ENCODE measurements around the gene DGKE. TPM values are rescaled to one million over a fixed set of nuclear protein-coding genes. Genes with fewer than 3 reads are reported as not detected.

The DGKE gene
- total and polyA plus RNA-seq, 2 of the 13 experiments (the other 11 are each of a cell fraction or from before 2014, with no cell fraction given): 3.2 to 5.3 TPM

DNA sequence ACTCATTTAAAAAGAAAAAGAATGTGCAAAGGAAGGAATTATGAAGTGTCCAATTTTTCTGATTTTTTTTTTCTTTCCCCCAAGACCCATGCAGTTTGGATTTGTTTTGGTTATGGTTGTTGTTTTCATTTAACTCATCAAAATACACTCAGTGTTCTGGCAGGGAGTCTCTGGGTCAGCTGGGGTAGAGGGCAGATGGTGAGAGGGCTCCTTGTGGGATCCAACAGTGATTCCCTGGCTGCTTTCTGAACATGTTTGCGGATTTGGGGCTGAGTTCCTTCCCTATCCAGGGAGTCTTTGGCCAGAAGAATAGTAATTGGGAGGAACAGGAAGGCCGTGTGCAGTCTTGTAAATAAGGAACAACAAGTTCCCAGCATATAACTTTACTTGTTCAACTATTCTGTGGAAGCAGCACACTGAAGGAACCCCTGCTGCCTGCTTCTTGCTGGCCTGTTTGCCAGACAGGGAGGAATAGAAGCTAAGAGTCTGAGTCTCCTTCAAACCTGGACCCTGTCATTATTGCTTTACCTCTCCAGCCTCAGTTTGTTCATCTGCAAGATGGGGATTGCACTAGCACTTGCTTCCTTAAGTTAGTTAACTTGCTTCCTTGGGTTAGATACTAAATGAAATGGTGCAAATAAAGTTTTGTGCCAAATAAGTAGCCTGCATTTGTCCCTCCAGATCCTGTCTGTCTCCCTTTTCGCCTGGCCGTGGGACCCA, 32.3 kb upstream of the DGKE start:
- 26% methylated on average over 4 of the region's 4 CpGs for WGBS (ENCODE audit: low lambda C conversion rate)
- Histone ChIP-seq H3K27ac (ENCODE audit: extremely low read length, insufficient read depth, low read length) (no peak overlapping the region), H3K9ac (ENCODE audit: insufficient read depth, low read depth, low read length) (no peak overlapping the region), H3K27me3 (ENCODE audit: control insufficient read depth in 1 of 2, insufficient read depth in 2 of 2, low read length in 2 of 2) (peaks cover 3 to 36% of the 10 kb centered on the region in 2 experiments; a peak in 3 of 5 replicates), H4K20me1 (ENCODE audit: insufficient read depth, low read length) (no peaks in the 10 kb centered on the region), H3K9me3 (ENCODE audit: low read length) (no peaks in the 10 kb centered on the region), H3K4me1 (ENCODE audit: insufficient read depth, low read length) (peaks cover 4% of the 10 kb centered on the region), H3K79me2 (ENCODE audit: insufficient read depth, low read length) (no peaks in the 10 kb centered on the region), H3K36me3 (replicated peaks in 1 of 2; ENCODE audit: control insufficient read depth in 1 of 2, insufficient read depth in 2 of 2, low read length in 2 of 2) (no peaks in the 10 kb centered on the region), H3K4me2 (ENCODE audit: low read depth, low read length) (no peak overlapping the region), H2AFZ (ENCODE audit: low read length) (no peak overlapping the region), H3K4me3 (replicated peaks in 1 of 3; ENCODE audit: insufficient read depth in 1 of 3, low read depth in 2 of 3, low read length in 3 of 3) (no peak overlapping the region)
- no TSS peak for BruUV-seq (replicated peaks)
- in situ Hi-C loops (cut with HindIII; ENCODE audit: extremely low pct_ligation_motif_present, low pct_unique_long_range_greater_than_20kb) (no loop called here), intact Hi-C loops (cut with micrococcal nuclease; ENCODE audit: unreplicated experiment) (no loop called here)
- ChIA-PET CTCF (ENCODE audit: low intra/inter-chr PET ratio, low total read pairs) (no interaction called here), POLR2A (no interaction called here)
- no peak for ATAC-seq
- FAIRE-seq: no peak
- TF ChIP-seq ZNF790 (CRISPR knock-in tag; IDR thresholded peaks at IDR 0.05; ENCODE audit: borderline replicate concordance) (no peak), ZNF629 (CRISPR knock-in tag; conservative IDR thresholded peaks at IDR 0.05) (peak; percentile 73), THYN1 (CRISPR knock-in tag; IDR thresholded peaks at IDR 0.05; ENCODE audit: borderline replicate concordance, low read depth) (no peak), ZFP41 (CRISPR knock-in tag; IDR thresholded peaks at IDR 0.05; ENCODE audit: borderline replicate concordance) (no peak), SATB2 (CRISPR knock-in tag; IDR thresholded peaks at IDR 0.05) (no peak)
- TF ChIP-seq, protein P1, sequence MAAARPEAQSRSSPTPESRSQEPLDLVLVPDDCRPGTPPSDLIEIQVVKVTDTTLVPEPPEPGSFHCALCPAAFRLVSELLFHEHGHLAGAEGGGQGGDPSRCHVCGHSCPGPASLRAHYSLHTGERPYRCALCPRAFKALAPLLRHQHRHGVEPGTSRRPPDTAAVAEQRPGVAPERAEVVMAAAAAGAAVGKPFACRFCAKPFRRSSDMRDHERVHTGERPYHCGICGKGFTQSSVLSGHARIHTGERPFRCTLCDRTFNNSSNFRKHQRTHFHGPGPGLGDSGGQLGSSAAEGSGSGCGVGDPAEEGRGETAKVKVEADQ (CRISPR knock-in tag; IDR thresholded peaks at IDR 0.05; ENCODE audit: borderline replicate concordance): no peak
- no peak for DNase-seq (ENCODE audit: low spot score)

GRCh38 chr17:56803071-56803470, 30.9 kb upstream of the DGKE start:
- Histone ChIP-seq H3K4me3 (replicated peaks in 1 of 3; ENCODE audit: insufficient read depth in 1 of 3, low read depth in 2 of 3, low read length in 3 of 3) (no peak overlapping the region), H3K36me3 (replicated peaks in 1 of 2; ENCODE audit: control insufficient read depth in 1 of 2, insufficient read depth in 2 of 2, low read length in 2 of 2) (no peaks in the 10 kb centered on the region), H3K79me2 (ENCODE audit: insufficient read depth, low read length) (no peaks in the 10 kb centered on the region), H3K4me1 (ENCODE audit: insufficient read depth, low read length) (peaks cover 14% of the 10 kb centered on the region), H2AFZ (ENCODE audit: low read length) (no peak overlapping the region), H3K27me3 (ENCODE audit: control insufficient read depth in 1 of 2, insufficient read depth in 2 of 2, low read length in 2 of 2) (peaks cover 0 to 26% of the 10 kb centered on the region in 2 experiments; a peak in 1 of 5 replicates), H3K9me3 (ENCODE audit: low read length) (no peaks in the 10 kb centered on the region), H3K4me2 (ENCODE audit: low read depth, low read length) (no peak overlapping the region), H3K27ac (ENCODE audit: extremely low read length, insufficient read depth, low read length) (no peak overlapping the region), H3K9ac (ENCODE audit: insufficient read depth, low read depth, low read length) (no peak overlapping the region), H4K20me1 (ENCODE audit: insufficient read depth, low read length) (no peaks in the 10 kb centered on the region)
- intact Hi-C loops (cut with micrococcal nuclease; ENCODE audit: unreplicated experiment): no loop called here
- ChIA-PET CTCF (ENCODE audit: low intra/inter-chr PET ratio, low total read pairs) (no interaction called here), POLR2A (no interaction called here)
- BruUV-seq (replicated peaks): no TSS peak
- FAIRE-seq (no peak), ATAC-seq (no peak), DNase-seq (ENCODE audit: low spot score) (no peak)
- in situ Hi-C loops (cut with HindIII; ENCODE audit: extremely low pct_ligation_motif_present, low pct_unique_long_range_greater_than_20kb): no loop called here
- WGBS (ENCODE audit: low lambda C conversion rate): 20% methylated on average over 1 of the region's 1 CpG
- TF ChIP-seq ZNF747 (CRISPR knock-in tag; IDR thresholded peaks at IDR 0.05; ENCODE audit: borderline replicate concordance): no peak
- TF ChIP-seq KDM6A (CRISPR knock-in tag; IDR thresholded peaks at IDR 0.05; ENCODE audit: low read depth): no peak
- TF ChIP-seq SKI (IDR thresholded peaks at IDR 0.05; ENCODE audit: partially characterized antibody): no peak
- TF ChIP-seq, protein P2, sequence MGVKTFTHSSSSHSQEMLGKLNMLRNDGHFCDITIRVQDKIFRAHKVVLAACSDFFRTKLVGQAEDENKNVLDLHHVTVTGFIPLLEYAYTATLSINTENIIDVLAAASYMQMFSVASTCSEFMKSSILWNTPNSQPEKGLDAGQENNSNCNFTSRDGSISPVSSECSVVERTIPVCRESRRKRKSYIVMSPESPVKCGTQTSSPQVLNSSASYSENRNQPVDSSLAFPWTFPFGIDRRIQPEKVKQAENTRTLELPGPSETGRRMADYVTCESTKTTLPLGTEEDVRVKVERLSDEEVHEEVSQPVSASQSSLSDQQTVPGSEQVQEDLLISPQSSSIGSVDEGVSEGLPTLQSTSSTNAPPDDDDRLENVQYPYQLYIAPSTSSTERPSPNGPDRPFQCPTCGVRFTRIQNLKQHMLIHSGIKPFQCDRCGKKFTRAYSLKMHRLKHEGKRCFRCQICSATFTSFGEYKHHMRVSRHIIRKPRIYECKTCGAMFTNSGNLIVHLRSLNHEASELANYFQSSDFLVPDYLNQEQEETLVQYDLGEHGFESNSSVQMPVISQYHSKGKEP (CRISPR knock-in tag; IDR thresholded peaks at IDR 0.05): no peak
- no peak for TF ChIP-seq SNAI1 (CRISPR knock-in tag; IDR thresholded peaks at IDR 0.05; ENCODE audit: borderline replicate concordance)
- no peak for TF ChIP-seq HNRNPH1 (optimal IDR thresholded peaks at IDR 0.05; ENCODE audit: low read depth, low read length)
- no peak for TF ChIP-seq MAFF (IDR thresholded peaks at IDR 0.05; ENCODE audit: low read depth, low read length)
- no peak for TF ChIP-seq ZNF761 (CRISPR knock-in tag; conservative IDR thresholded peaks at IDR 0.05)
- no peak for TF ChIP-seq ZSCAN31 (CRISPR knock-in tag; IDR thresholded peaks at IDR 0.05; ENCODE audit: low read depth)
- no peak for TF ChIP-seq GATAD2A (CRISPR knock-in tag; IDR thresholded peaks at IDR 0.05)
- no peak for TF ChIP-seq TOPORS (CRISPR knock-in tag; IDR thresholded peaks at IDR 0.05)

Measured in HepG2 (cell line).